Measurements from ENCODE around the gene ALDH1L1. TPM values are rescaled to one million over a fixed set of nuclear protein-coding genes. Genes with fewer than 3 reads are reported as not detected.

The ALDH1L1 gene
- total RNA-seq, 4 donors from 2014 or later = 2.3 to 8.1 (median 6.0) TPM

DNA sequence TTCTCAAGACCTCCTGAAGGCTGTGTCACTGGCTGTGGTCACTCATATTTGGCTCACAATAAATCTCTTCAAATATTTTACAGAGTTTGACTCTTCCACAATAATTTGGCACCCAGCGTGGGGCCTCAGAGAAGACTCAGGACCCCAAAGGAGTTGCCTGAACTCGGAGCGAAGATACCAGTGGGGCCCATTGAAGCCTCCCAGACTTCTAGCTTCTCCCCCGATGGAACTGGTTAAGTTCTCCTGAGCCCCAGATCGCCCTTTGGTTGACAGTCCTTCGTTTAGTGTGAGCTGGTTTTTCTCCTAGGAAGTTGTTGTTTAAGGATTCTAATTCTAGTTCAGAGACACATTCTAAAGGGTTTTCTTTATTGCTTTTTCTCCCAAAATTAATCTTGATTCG, 95.1 kb downstream of the ALDH1L1 start:
- WGBS, 2 donors = 93 to 95% methylated on average over 7 of the region's 7 CpGs
- TF ChIP-seq, protein P1, sequence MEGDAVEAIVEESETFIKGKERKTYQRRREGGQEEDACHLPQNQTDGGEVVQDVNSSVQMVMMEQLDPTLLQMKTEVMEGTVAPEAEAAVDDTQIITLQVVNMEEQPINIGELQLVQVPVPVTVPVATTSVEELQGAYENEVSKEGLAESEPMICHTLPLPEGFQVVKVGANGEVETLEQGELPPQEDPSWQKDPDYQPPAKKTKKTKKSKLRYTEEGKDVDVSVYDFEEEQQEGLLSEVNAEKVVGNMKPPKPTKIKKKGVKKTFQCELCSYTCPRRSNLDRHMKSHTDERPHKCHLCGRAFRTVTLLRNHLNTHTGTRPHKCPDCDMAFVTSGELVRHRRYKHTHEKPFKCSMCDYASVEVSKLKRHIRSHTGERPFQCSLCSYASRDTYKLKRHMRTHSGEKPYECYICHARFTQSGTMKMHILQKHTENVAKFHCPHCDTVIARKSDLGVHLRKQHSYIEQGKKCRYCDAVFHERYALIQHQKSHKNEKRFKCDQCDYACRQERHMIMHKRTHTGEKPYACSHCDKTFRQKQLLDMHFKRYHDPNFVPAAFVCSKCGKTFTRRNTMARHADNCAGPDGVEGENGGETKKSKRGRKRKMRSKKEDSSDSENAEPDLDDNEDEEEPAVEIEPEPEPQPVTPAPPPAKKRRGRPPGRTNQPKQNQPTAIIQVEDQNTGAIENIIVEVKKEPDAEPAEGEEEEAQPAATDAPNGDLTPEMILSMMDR (IDR thresholded peaks at IDR 0.05) = no peak
- no peak for TF ChIP-seq POLR2A (IDR thresholded peaks at IDR 0.05)
- peak in 1 of 2 donors; percentile 82 for DNase-seq (ENCODE audit: low spot score in 2 of 2)
- no peak overlapping the region for H3K4me3 ChIP-seq (ENCODE audit: low read depth, poor library complexity, severe bottlenecking)
- intact Hi-C loops (cut with DNase I; ENCODE audit: low total_unique reads) = no loop called here

DNA sequence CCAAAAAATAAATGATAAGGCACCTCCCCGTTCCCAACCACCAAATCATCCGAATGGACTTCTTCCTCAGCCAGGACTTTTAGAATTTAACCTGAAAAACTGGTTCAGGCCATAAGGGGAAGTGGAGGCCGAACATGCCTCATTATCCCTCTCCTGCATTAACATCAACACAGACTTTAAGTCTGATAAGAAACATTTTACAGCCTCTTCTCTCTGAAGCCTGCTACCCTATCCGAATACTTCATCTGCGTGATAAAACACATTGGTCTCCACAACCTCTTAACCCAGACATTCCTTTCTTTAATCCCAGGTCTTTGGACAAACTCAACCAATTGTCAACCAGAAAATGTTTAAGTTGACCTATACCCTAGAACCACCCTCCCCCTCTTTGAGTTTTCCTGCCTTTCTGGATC, 95.6 kb downstream of the ALDH1L1 start:
- intact Hi-C loops (cut with DNase I; ENCODE audit: low total_unique reads) = no loop called here
- no peak for DNase-seq (ENCODE audit: low spot score in 2 of 2)
- no peak for TF ChIP-seq POLR2A (IDR thresholded peaks at IDR 0.05)
- H3K4me3 ChIP-seq (ENCODE audit: low read depth, poor library complexity, severe bottlenecking) = no peak overlapping the region
- 52 to 56% methylated on average over 5 of the region's 5 CpGs for WGBS, 2 donors

DNA sequence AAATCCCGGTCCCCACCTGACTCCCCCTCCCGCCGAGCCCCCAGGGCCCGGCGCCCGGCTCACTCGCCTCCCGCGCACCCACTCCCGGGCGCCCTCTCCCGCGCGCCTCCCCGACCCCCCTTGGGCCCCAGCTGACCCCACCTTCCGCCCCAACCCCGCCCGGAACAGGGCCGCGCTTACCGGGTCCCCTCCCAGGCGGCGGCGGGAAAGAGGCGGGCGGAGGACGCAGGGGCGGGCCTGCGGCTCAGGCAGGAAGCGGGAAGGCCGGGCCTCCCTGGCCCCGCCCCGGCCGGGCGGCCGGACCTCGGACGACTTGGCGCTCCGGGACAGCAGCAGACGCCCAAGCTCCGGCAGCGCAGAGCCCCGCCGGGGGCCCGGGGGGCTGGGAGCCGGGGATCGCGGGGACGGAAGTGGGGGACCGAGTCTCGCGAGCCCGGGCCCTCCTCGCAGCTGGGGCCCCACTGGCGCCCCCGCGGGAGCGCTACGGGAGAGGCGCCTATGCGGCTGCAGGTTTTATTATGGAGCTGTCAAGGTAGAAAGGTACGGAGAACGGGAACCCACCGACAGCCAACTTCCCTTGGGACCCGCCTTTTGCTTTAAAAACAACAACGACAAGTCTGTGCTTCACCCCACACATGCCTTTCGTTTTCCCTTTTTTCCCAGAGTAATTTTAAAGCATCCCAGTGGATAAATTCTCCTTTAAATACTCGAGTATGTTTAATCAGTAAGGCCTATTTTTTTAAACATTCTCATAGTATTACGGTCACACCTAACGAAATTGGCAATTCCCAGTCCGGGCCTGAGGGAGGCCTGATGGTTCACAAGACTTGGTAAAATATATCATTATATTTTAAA, 96.2 kb downstream of the ALDH1L1 start, which contains the start of gene SLC41A3:
Gene SLC41A3 (minus strand): TSS at position 212 of the 855 bp plus-strand sequence. CDS start 15,905 bp downstream, outside the sequence.
- 1% methylated on average over 28 to 37 of the region's 72 CpGs for WGBS, 2 donors
- DNase-seq (ENCODE audit: low spot score in 2 of 2) = peak; percentile 89 to 98
- H3K4me3 ChIP-seq (ENCODE audit: low read depth, poor library complexity, severe bottlenecking) = peak within 1 kb of the TSS; percentile 50
- TF ChIP-seq, protein P1 (IDR thresholded peaks at IDR 0.05) = no peak
- TF ChIP-seq POLR2A (IDR thresholded peaks at IDR 0.05) = no peak
- intact Hi-C loops (cut with DNase I; ENCODE audit: low total_unique reads) = no loop called here

DNA sequence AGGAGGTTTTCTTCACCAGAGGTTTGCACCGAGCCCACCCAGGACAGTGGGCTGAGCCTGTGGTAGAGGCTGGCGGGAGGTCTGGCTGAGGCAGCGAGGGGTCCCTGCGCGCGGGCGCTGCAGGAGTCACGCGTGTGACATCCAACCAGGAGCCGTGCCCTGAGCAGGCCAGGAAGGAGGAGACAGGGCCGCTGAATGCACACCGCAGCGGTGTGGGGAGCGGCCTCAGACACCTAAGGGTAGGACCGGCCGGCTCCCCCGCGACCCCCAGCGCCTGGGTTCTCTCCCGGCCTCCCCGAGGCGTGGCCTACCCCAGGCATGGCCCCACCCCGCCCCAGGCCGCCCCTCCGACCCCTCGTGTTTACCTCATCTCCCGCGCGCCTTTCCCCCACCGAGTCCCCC, 96.9 kb downstream of the ALDH1L1 start:
- WGBS, 2 donors = 0 to 1% methylated on average over 5 to 29 of the region's 30 CpGs
- H3K4me3 ChIP-seq (ENCODE audit: low read depth, poor library complexity, severe bottlenecking) = peak overlapping the region; percentile 50
- peak; percentile 39 to 89 for DNase-seq (ENCODE audit: low spot score in 2 of 2)
- intact Hi-C loops (cut with DNase I; ENCODE audit: low total_unique reads) = no loop called here
- no peak for TF ChIP-seq POLR2A (IDR thresholded peaks at IDR 0.05)
- TF ChIP-seq, protein P1 (IDR thresholded peaks at IDR 0.05) = no peak

DNA sequence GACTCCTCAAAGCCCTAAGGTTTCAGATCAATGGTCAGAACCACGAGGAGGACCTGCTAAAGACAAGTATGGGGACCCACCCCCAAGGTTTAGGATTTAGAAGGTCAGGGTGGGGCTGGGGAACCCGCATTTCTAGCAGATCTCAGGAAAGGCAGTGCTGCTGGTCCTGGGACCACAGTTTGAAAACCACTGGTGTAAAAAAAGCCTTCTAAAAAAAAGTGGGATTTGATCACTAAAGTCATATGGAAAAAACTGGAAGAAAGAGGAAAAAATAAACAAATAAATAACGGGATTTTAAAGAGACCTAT, 97.3 kb downstream of the ALDH1L1 start:
- WGBS, 2 donors = 29 to 33% methylated on average over 3 of the region's 3 CpGs
- peak overlapping the region; percentile 50 for H3K4me3 ChIP-seq (ENCODE audit: low read depth, poor library complexity, severe bottlenecking)
- TF ChIP-seq, protein P1 (IDR thresholded peaks at IDR 0.05) = no peak
- no peak for TF ChIP-seq POLR2A (IDR thresholded peaks at IDR 0.05)
- intact Hi-C loops (cut with DNase I; ENCODE audit: low total_unique reads) = no loop called here
- peak in 1 of 2 donors; percentile 78 for DNase-seq (ENCODE audit: low spot score in 2 of 2)

DNA sequence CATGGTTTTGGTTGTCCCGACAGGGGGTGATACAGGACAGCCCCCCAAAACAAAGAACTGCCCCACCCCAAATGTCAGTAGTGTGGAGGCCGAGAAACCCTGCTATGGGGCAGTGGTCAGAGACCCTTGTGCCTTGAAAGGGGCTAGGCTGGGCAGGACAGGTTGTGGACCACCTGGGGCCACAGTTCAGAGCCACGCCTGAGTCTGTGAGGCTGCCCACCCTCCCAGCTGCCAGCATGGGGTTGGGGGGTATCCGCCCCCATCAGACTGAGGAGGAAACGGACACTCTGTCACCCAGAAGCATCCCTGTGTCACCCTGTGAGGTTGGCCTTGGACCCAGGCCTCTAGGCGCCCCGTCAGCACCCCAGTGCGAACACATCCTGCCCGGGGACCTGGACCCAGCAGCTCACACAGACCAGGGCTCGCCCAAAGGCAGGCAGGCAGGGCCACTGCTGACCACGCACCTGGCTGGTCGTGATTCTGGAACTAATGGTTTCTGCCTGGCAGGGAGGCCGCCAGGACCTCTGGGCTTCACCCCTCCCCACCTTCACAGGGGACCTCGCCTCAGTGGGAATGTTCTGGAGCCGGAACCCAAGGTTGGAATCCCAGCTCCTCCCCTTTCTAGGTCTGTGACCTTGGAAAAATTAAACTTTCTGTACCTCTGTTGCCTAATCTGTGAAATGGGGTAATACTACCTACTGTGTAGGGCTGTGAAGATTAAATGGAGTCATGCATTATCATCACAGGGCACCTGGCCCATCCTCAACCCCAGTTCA, 97.8 kb downstream of the ALDH1L1 start:
- peak in 1 of 2 donors; percentile 84 for DNase-seq (ENCODE audit: low spot score in 2 of 2)
- no peak overlapping the region for H3K4me3 ChIP-seq (ENCODE audit: low read depth, poor library complexity, severe bottlenecking)
- no peak for TF ChIP-seq POLR2A (IDR thresholded peaks at IDR 0.05)
- TF ChIP-seq, protein P1 (IDR thresholded peaks at IDR 0.05) = no peak
- intact Hi-C loops (cut with DNase I; ENCODE audit: low total_unique reads) = no loop called here
- 88 to 92% methylated on average over 7 to 10 of the region's 15 CpGs for WGBS, 2 donors
